Measurements from ENCODE around the gene AMDHD1.

GRCh38 chr12:95993907-95994306 is 50.8 kb downstream of the AMDHD1 start:
- TF ChIP-seq POLR2A (IDR thresholded peaks at IDR 0.05; ENCODE audit: low read depth, low read length) (no peak), POLR2AphosphoS5 (IDR thresholded peaks at IDR 0.05; ENCODE audit: low read depth, low read length) (no peak), TAF1 (IDR thresholded peaks at IDR 0.05; ENCODE audit: borderline replicate concordance, low read depth, low read length) (no peak)

Measured in GM12892 (cell line).